ENCODE data around the gene LRP2.
"Not testable (repeated sequence)": the region's sequence is repeated elsewhere in the genome, so short reads cannot be mapped to it uniquely, and the experiment has no call there.

Gene LRP2

GRCh38 chr2:169362118-169362893, at the start of gene LRP2:
Gene LRP2 (minus strand): TSS chr2:169362534. CDS start chr2:169362399, 135 bp downstream.
- DNase-seq (ENCODE audit: low read depth), result no peak
- peak within 1 kb of the TSS; percentile 43 for H3K4me3 ChIP-seq (ENCODE audit: low read length)
- TF ChIP-seq CTCF (conservative IDR thresholded peaks at IDR 0.05; ENCODE audit: low read length), result no peak

- H3K4me3 ChIP-seq (ENCODE audit: low read length), result no peak overlapping the region
- no peak for DNase-seq (ENCODE audit: low read depth)
- no peak for TF ChIP-seq CTCF (conservative IDR thresholded peaks at IDR 0.05; ENCODE audit: low read length)
These were observed 44.6 kb upstream of the LRP2 start for GRCh38 chr2:169406891-169407290.

- not testable (repeated sequence) for DNase-seq (ENCODE audit: low read depth)
These were observed 37.2 kb upstream of the LRP2 start for GRCh38 chr2:169399491-169399890.

GRCh38 chr2:169397697-169398096, 35.4 kb upstream of the LRP2 start:
- peak; percentile 6; the same call in 1 of the 2 replicates for TF ChIP-seq CTCF (conservative IDR thresholded peaks at IDR 0.05; ENCODE audit: low read length)
- no peak overlapping the region for H3K4me3 ChIP-seq (ENCODE audit: low read length)
- no peak for DNase-seq (ENCODE audit: low read depth)

More at GRCh38 chr2:169399491-169399890, 37.2 kb upstream of the LRP2 start:
- H3K4me3 ChIP-seq (ENCODE audit: low read length), result not testable (repeated sequence)

DNA sequence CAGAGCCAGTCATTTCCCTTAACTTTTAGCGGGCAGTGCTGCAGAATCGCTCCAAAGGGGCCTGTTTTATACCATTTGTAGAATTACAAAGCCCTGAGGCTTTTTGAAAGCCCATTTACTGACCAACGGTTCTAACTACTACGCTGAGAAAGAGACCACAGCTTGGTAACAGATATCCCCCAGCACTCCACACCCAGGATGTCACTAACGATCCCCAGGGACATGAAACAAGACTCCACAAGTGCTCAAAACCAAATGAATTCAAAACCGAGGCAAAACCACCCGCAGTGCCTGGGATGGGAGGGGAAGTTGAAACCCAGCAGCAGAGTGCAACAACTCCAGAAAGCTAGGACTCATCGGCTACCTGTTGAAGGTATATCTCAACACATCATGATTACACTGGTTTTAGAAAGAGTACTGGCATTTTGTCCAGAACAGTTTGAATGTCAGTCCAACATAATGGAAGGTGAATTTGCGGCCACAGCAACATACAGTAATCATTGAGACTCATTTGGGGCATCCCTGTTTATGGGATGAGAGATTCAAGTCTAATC, 33.6 kb upstream of the LRP2 start:
- DNase-seq (ENCODE audit: low read depth), result no peak
- no peak overlapping the region for H3K4me3 ChIP-seq (ENCODE audit: low read length)
- TF ChIP-seq CTCF (conservative IDR thresholded peaks at IDR 0.05; ENCODE audit: low read length), result no peak

- DNase-seq (ENCODE audit: low read depth), result no peak
- no peak for TF ChIP-seq CTCF (conservative IDR thresholded peaks at IDR 0.05; ENCODE audit: low read length)
- no peak overlapping the region for H3K4me3 ChIP-seq (ENCODE audit: low read length)
These were observed 30.8 kb upstream of the LRP2 start for GRCh38 chr2:169393068-169393590.

DNA sequence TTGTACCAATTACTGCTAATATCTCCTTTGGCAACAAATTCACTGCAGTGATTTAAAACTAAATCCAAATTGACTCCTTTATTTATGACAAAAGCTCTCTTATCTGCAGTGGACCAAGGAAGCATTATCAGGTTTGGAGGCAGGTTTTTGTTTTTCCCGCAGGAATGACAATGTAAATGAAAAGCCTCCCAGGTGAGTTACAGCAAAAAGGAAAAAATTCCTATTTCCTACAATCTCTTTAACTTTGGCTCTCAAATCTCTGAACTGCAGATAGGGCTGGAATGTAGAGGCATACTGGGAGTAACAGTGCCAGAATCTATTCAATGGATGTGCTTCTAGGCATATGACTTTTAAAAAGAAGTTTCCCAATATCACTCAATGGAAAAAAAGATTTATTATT, 28.9 kb upstream of the LRP2 start:
- TF ChIP-seq CTCF (conservative IDR thresholded peaks at IDR 0.05; ENCODE audit: low read length), result no peak
- no peak for DNase-seq (ENCODE audit: low read depth)
- no peak overlapping the region for H3K4me3 ChIP-seq (ENCODE audit: low read length)

Measured in AG10803 (cell line).